Fibroblast of lung (primary cell): ENCODE data around the gene PHF1. TPM values are rescaled to one million over a fixed set of nuclear protein-coding genes. Genes with fewer than 3 reads are reported as not detected.
A peak's percentile ranks its signal among the peaks of the same experiment; 100 is the strongest.

Experiments
- DNase-seq, 2 donors: peaks; one replicate each; pipeline versions ENCODE4 v3.0.0 to v3.0.0-alpha.2; 2010; ENCODE audit warnings: low read depth in 2 of 2
- H2AFZ ChIP-seq: 2 replicates; pipeline ENCODE4 v1.5.1; 2012; ENCODE audit warnings: low read length, control low read depth, inconsistent platforms
- H3K27ac ChIP-seq: 2 replicates; pipeline ENCODE4 v1.5.1; 2011; ENCODE audit warnings: low read length, control low read depth; ENCODE audit not compliant: insufficient read depth
- H3K27me3 ChIP-seq: 2 replicates; pipeline ENCODE4 v1.5.1; 2011; ENCODE audit warnings: mild to moderate bottlenecking, low read length; ENCODE audit not compliant: control insufficient read depth, insufficient read depth
- H3K36me3 ChIP-seq: 2 replicates; pipeline ENCODE4 v1.5.1; 2011; ENCODE audit warnings: low read length; ENCODE audit not compliant: control insufficient read depth, insufficient read depth
- H3K4me1 ChIP-seq: 2 replicates; pipeline ENCODE4 v1.5.1; 2011; ENCODE audit warnings: low read length; ENCODE audit not compliant: control insufficient read depth, insufficient read depth; ENCODE audit errors: extremely low read depth
- H3K4me2 ChIP-seq: 2 replicates; pipeline ENCODE4 v1.5.1; 2011; ENCODE audit warnings: low read length, control low read depth; ENCODE audit not compliant: insufficient read depth; ENCODE audit errors: extremely low read depth
- H3K4me3 ChIP-seq, 4 experiments: fragments of 200-600 bp in 1 of 4; sonication (generic) in 1 of 4; replicated peaks in 1 of 4; 2 replicates each; pipeline ENCODE4 v1.5.1; 2011 to 2016; ENCODE audit warnings: low read length in 4 of 4, low read depth in 3 of 4, mild to moderate bottlenecking in 3 of 4, control low read depth in 2 of 4, inconsistent platforms in 1 of 4, mixed read lengths in 1 of 4; ENCODE audit not compliant: insufficient read depth in 1 of 4; ENCODE audit errors: control extremely low read depth in 1 of 4
- H3K79me2 ChIP-seq: 2 replicates; pipeline ENCODE4 v1.5.1; 2012; ENCODE audit warnings: mild to moderate bottlenecking, low read length, inconsistent platforms; ENCODE audit not compliant: control insufficient read depth, insufficient read depth
- H3K9ac ChIP-seq: 2 replicates; pipeline ENCODE4 v1.5.1; 2011; ENCODE audit warnings: mild to moderate bottlenecking, low read length, control low read depth; ENCODE audit not compliant: insufficient read depth
- H3K9me3 ChIP-seq: 2 replicates; pipeline ENCODE4 v1.5.1; 2012; ENCODE audit warnings: low read depth, low read length; ENCODE audit not compliant: control insufficient read depth, insufficient read depth
- H4K20me1 ChIP-seq: 2 replicates; pipeline ENCODE4 v1.5.1; 2011; ENCODE audit warnings: low read length; ENCODE audit not compliant: control insufficient read depth, insufficient read depth; ENCODE audit errors: extremely low read depth
- CTCF ChIP-seq, 2 donors: IDR thresholded peaks in 1 of 2; conservative IDR thresholded peaks in 1 of 2; 1 replicate in 1 of 2; 2 replicates in 1 of 2; pipeline ENCODE4 v1.5.1; 2011 to 2012; ENCODE audit warnings: low read length in 2 of 2, control low read depth in 1 of 2, inconsistent platforms in 1 of 2, low read depth in 1 of 2, mild to moderate bottlenecking in 1 of 2
- EZH2 ChIP-seq: IDR thresholded peaks from 2 replicates; pipeline ENCODE4 v1.5.1; 2012; ENCODE audit warnings: low read length, control low read depth, mild to moderate bottlenecking; ENCODE audit errors: missing control alignments
- polyA plus RNA-seq, 2 donors: library from polyadenylated mRNA; depleted of rRNA in 1 of 2; stranded (reverse) in 1 of 2; unstranded in 1 of 2; fragments of >200 nt; gene quantifications; 2 replicates each; pipeline ENCODE4 v1.2.1, GENCODE V29; 2011 to 2012; ENCODE audit warnings: missing spikeins in 1 of 2
- total RNA-seq: library from RNA; depleted of rRNA; stranded (reverse); fragments of >200 nt; gene quantifications from 2 replicates; pipeline ENCODE4 v1.2.1, GENCODE V29; 2014

Gene PHF1
- total and polyA plus RNA-seq, 2 donors (not counting 1 experiment from before 2014, with no cell fraction given), result 28.9 to 29.6 TPM

- H3K27ac ChIP-seq, result peak overlapping the region; percentile 85
- no peaks in the 10 kb centered on the region for H3K27me3 ChIP-seq
- peak; percentile 97 for DNase-seq
- no peak for TF ChIP-seq EZH2
- no peak for TF ChIP-seq CTCF (conservative IDR thresholded peaks at IDR 0.05 in 1 of 2, IDR thresholded peaks at IDR 0.05 in 1 of 2; ENCODE audit: low read depth in 1 of 2, low read length in 2 of 2)
- peak overlapping the region; percentile 80 for H3K9ac ChIP-seq
- peaks cover 15% of the 10 kb centered on the region for H3K36me3 ChIP-seq
- H4K20me1 ChIP-seq, result no peaks in the 10 kb centered on the region
- no peaks in the 10 kb centered on the region for H3K9me3 ChIP-seq
- peaks cover 32% of the 10 kb centered on the region for H3K79me2 ChIP-seq
- peaks cover 9% of the 10 kb centered on the region for H3K4me1 ChIP-seq
- H3K4me3 ChIP-seq, result peak overlapping the region; percentile 37 to 78 (median 57)
- H3K4me2 ChIP-seq, result peak overlapping the region; percentile 82
- peak overlapping the region; percentile 70 for H2AFZ ChIP-seq
Measured at GRCh38 chr6:33410050-33410710, 634 bp upstream of the PHF1 start.

- Histone ChIP-seq H3K4me3 (peak overlapping the region; percentile 65 to 79 (median 77)), H3K9ac (peak overlapping the region; percentile 80), H3K9me3 (no peaks in the 10 kb centered on the region), H3K36me3 (peaks cover 9% of the 10 kb centered on the region), H3K4me1 (peaks cover 17% of the 10 kb centered on the region), H4K20me1 (no peaks in the 10 kb centered on the region), H3K27me3 (no peaks in the 10 kb centered on the region), H2AFZ (no peak overlapping the region), H3K27ac (peak overlapping the region; percentile 80), H3K79me2 (peaks cover 46% of the 10 kb centered on the region), H3K4me2 (peak overlapping the region; percentile 86)
- DNase-seq, result no peak
- TF ChIP-seq EZH2 (no peak), CTCF (conservative IDR thresholded peaks at IDR 0.05 in 1 of 2, IDR thresholded peaks at IDR 0.05 in 1 of 2; ENCODE audit: low read depth in 1 of 2, low read length in 2 of 2) (no peak)
Measured at GRCh38 chr6:33411632-33412005, 805 bp downstream of the PHF1 start.

GRCh38 chr6:33412140-33413009 is 1.6 kb downstream of the PHF1 start:
- Histone ChIP-seq H3K79me2 (peaks cover 53% of the 10 kb centered on the region), H3K36me3 (peaks cover 7% of the 10 kb centered on the region), H3K4me1 (peaks cover 17% of the 10 kb centered on the region), H3K27me3 (no peaks in the 10 kb centered on the region), H3K4me3 (peak overlapping the region in 2 of 4 experiments; percentile 11 to 78), H3K27ac (no peak overlapping the region), H4K20me1 (no peaks in the 10 kb centered on the region), H3K4me2 (peak overlapping the region; percentile 33), H3K9me3 (no peaks in the 10 kb centered on the region), H2AFZ (no peak overlapping the region), H3K9ac (no peak overlapping the region)
- DNase-seq, result no peak
- TF ChIP-seq CTCF (conservative IDR thresholded peaks at IDR 0.05 in 1 of 2, IDR thresholded peaks at IDR 0.05 in 1 of 2; ENCODE audit: low read depth in 1 of 2, low read length in 2 of 2) (no peak), EZH2 (no peak)
